K562 (cell line): ENCODE results near the gene BTBD18. TPM values are rescaled to one million over a fixed set of nuclear protein-coding genes. Genes with fewer than 3 reads are reported as not detected.

Experiments
- ARID2 ChIP-seq: fragments of 450-650 bp; IDR thresholded peaks from 2 replicates; pipeline ENCODE4 v1.6.1; 2017; ENCODE audit warnings: antibody characterized with exemption, mild to moderate bottlenecking
- BRF1 ChIP-seq: IDR thresholded peaks from 3 replicates; pipeline ENCODE4 v1.6.1; 2011; ENCODE audit warnings: borderline replicate concordance, mild to moderate bottlenecking; ENCODE audit not compliant: insufficient read length; ENCODE audit errors: extremely low read depth
- CBX5 ChIP-seq: IDR thresholded peaks from 2 replicates; pipeline ENCODE4 v1.6.1; 2014; ENCODE audit warnings: low read depth, borderline replicate concordance
- CHD4 ChIP-seq: fragments of 200-600 bp; sonication (generic); IDR thresholded peaks from 3 replicates; pipeline ENCODE4 v1.6.1; 2012; ENCODE audit warnings: low read depth, mild to moderate bottlenecking, mixed read lengths, low read length, inconsistent platforms; ENCODE audit not compliant: insufficient read depth, insufficient replicate concordance, poor library complexity, severe bottlenecking
- GATAD2A ChIP-seq: fragments of 450-650 bp; IDR thresholded peaks from 2 replicates; pipeline ENCODE4 v1.6.1; 2017
- IRF2 ChIP-seq: sonication (generic); formaldehyde crosslinking; IDR thresholded peaks from 2 replicates; pipeline ENCODE4 v1.8.1; 2022; ENCODE audit warnings: mild to moderate bottlenecking, missing genetic modification reagents
- NFYB ChIP-seq: IDR thresholded peaks from 2 replicates; pipeline ENCODE4 v1.6.1; 2011; ENCODE audit warnings: mild to moderate bottlenecking, moderate library complexity; ENCODE audit not compliant: insufficient read length; ENCODE audit errors: extremely low read depth
- PTBP1 ChIP-seq: fragments of 200-400 bp; formaldehyde crosslinking; IDR thresholded peaks from 2 replicates; pipeline ENCODE4 v1.6.1; 2017; ENCODE audit warnings: low read depth, low read length
- PYGO2 ChIP-seq: fragments of 450-650 bp; IDR thresholded peaks from 2 replicates; pipeline ENCODE4 v1.6.1; 2016; ENCODE audit warnings: mild to moderate bottlenecking, missing genetic modification characterization, moderate library complexity, missing compliant biosample characterization
- RBM22 ChIP-seq: fragments of 200-400 bp; formaldehyde crosslinking; IDR thresholded peaks from 2 replicates; pipeline ENCODE4 v1.6.1; 2018; ENCODE audit warnings: low read length, low read depth; ENCODE audit not compliant: poor library complexity, severe bottlenecking
- RBM34 ChIP-seq: fragments of 200-400 bp; formaldehyde crosslinking; IDR thresholded peaks from 2 replicates; pipeline ENCODE4 v1.6.1; 2018; ENCODE audit warnings: low read length, borderline replicate concordance; ENCODE audit not compliant: insufficient read depth
- SMARCC2 ChIP-seq: fragments of 450-650 bp; IDR thresholded peaks from 2 replicates; pipeline ENCODE4 v1.6.1; 2017; ENCODE audit warnings: antibody characterized with exemption, moderate library complexity, mild to moderate bottlenecking, low read depth
- STAG1 ChIP-seq: sonication (generic); formaldehyde crosslinking; IDR thresholded peaks from 2 replicates; pipeline ENCODE4 v1.5.0; 2020; ENCODE audit warnings: missing genetic modification reagents, borderline replicate concordance
- TCF7L2 ChIP-seq: fragments of 150-350 bp; IDR thresholded peaks from 2 replicates; pipeline ENCODE4 v1.6.1; 2016; ENCODE audit warnings: low read depth, mild to moderate bottlenecking, low read length, moderate library complexity
- TSC22D4 ChIP-seq: fragments of 450-650 bp; IDR thresholded peaks from 2 replicates; pipeline ENCODE4 v1.6.1; 2016; ENCODE audit warnings: missing genetic modification characterization, missing biosample characterization, control low read depth
- ZBTB8A ChIP-seq: fragments of 450-650 bp; IDR thresholded peaks from 2 replicates; pipeline ENCODE4 v1.6.1; 2018; ENCODE audit warnings: mild to moderate bottlenecking, moderate library complexity; ENCODE audit not compliant: partially characterized antibody
- ZFP36 ChIP-seq: fragments of 150-350 bp; IDR thresholded peaks from 2 replicates; pipeline ENCODE4 v1.6.1; 2018; ENCODE audit warnings: low read length, low read depth; ENCODE audit not compliant: partially characterized antibody
- ZNF134 ChIP-seq: fragments of 250-450 bp; sonication (Bioruptor Pico); conservative IDR thresholded peaks from 2 replicates; pipeline ENCODE4 v1.4.0; 2020
- ZNF347 ChIP-seq: fragments of 450-650 bp; formaldehyde crosslinking; IDR thresholded peaks from 2 replicates; pipeline ENCODE4 v1.4.0; 2020; ENCODE audit warnings: low read depth, mild to moderate bottlenecking, moderate library complexity
- ZNF436 ChIP-seq: fragments of 250-450, 450-650 bp; sonication (Bioruptor Pico); formaldehyde crosslinking; IDR thresholded peaks from 2 replicates; pipeline ENCODE4 v1.7.0; 2020; ENCODE audit warnings: mild to moderate bottlenecking
- ZNF583 ChIP-seq: fragments of 250-450 bp; sonication (Bioruptor Pico); IDR thresholded peaks from 2 replicates; pipeline ENCODE4 v1.4.0; 2020
- ZNF766 ChIP-seq: fragments of 200-800 bp; sonication (Bioruptor generic); conservative IDR thresholded peaks from 2 replicates; pipeline ENCODE4 v1.6.1; 2016; ENCODE audit warnings: missing genetic modification characterization, missing compliant biosample characterization
- ZNF77 ChIP-seq: fragments of 250-450 bp; sonication (Bioruptor Pico); IDR thresholded peaks from 2 replicates; pipeline ENCODE4 v1.5.0; 2020
- ZNF785 ChIP-seq: fragments of 250-450 bp; sonication (Bioruptor Pico); IDR thresholded peaks from 2 replicates; pipeline ENCODE4 v1.4.0; 2020; ENCODE audit warnings: mild to moderate bottlenecking
- ZSCAN29 ChIP-seq: fragments of 450-650 bp; IDR thresholded peaks from 2 replicates; pipeline ENCODE4 v1.6.1; 2017
- polyA plus RNA-seq, 8 experiments: library from polyadenylated mRNA; depleted of rRNA in 4 of 8; stranded (reverse) in 5 of 8; unstranded in 3 of 8; fragments of >200 nt; fragmentation: Nextera tagmentation in 2 of 8; fragmentation: Illumina TruSeq in 1 of 8; extraction: Ambion mirVana in 2 of 8; extraction: Trizol in 1 of 8; gene quantifications; 2 replicates each; pipeline versions ENCODE4 v1.2.1 to v1.2.3, GENCODE V29; 2011 to 2014; ENCODE audit warnings: inconsistent platforms in 1 of 8, missing spikeins in 1 of 8
- total RNA-seq, 7 experiments: library from RNA; depleted of rRNA in 6 of 7; stranded (reverse); fragments of >200 nt in 6 of 7; fragmentation: Illumina TruSeq in 2 of 7; extraction: Trizol in 2 of 7; gene quantifications; 2 replicates each; pipeline versions ENCODE4 v1.2.1 to v1.2.3, GENCODE V29; 2011 to 2021; ENCODE audit warnings: low replicate concordance in 1 of 7
- TF ChIP-seq, protein P1 (sequence below): IDR thresholded peaks from 2 replicates; pipeline ENCODE4 v1.6.1; 2016; ENCODE audit warnings: missing genetic modification characterization, missing compliant biosample characterization
- TF ChIP-seq, protein P2 (sequence below): sonication (generic); IDR thresholded peaks from 2 replicates; pipeline ENCODE4 v1.6.1; 2016
- TF ChIP-seq, protein P3 (sequence below): fragments of 250-450 bp; sonication (Bioruptor Pico); IDR thresholded peaks from 2 replicates; pipeline ENCODE4 v1.8.0; 2021; ENCODE audit warnings: borderline replicate concordance, mild to moderate bottlenecking, moderate library complexity; ENCODE audit not compliant: poor library complexity, severe bottlenecking

BTBD18 gene
- total and polyA plus RNA-seq, 9 of the 15 experiments (the other 6 are each of a cell fraction or from before 2014, with no cell fraction given), result 0.06 TPM; not detected in 8

DNA sequence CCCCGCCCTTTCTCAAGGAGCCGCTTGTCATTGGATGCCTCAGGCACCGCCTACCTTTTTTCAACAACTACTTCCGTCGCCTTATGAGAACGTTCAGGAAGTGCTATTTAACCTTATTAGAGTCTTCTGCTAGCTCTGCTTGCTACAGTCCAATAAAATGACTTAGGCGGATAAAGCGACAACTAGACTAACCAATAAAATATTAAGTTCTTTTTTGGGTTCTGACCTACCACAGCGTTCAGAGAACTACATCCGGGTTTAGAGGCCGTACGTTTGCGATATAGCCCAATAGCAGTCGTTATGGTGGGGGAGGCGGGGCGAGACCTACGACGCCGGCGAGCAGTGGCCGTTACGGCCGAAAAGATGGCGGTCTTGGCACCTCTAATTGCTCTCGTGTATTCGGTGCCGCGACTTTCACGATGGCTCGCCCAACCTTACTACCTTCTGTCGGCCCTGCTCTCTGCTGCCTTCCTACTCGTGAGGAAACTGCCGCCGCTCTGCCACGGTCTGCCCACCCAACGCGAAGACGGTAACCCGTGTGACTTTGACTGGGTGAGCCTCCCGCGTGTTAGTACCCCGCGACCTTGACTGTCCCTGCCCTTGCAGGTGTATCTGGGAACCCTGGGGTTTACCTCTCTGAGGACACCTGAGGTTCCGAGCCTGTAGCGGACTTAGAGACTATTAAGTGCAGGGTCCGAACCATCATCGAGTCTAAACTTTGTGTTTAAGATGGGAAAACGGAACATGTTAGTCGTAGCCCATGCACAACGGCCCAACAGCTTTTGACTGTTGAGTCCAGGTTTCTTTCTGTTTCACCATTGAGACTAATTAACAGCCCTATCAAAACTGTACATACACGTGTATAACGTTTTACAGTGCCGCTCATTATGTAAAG is 39.1 kb downstream of the BTBD18 start, which contains the start of gene TMX2 (continued):
- no peak for TF ChIP-seq ZBTB8A
- no peak for TF ChIP-seq BRF1
- TF ChIP-seq RBM22, result no peak
- TF ChIP-seq, protein P1, sequence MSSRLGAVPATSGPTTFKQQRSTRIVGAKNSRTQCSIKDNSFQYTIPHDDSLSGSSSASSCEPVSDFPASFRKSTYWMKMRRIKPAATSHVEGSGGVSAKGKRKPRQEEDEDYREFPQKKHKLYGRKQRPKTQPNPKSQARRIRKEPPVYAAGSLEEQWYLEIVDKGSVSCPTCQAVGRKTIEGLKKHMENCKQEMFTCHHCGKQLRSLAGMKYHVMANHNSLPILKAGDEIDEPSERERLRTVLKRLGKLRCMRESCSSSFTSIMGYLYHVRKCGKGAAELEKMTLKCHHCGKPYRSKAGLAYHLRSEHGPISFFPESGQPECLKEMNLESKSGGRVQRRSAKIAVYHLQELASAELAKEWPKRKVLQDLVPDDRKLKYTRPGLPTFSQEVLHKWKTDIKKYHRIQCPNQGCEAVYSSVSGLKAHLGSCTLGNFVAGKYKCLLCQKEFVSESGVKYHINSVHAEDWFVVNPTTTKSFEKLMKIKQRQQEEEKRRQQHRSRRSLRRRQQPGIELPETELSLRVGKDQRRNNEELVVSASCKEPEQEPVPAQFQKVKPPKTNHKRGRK (tag), result no peak
- no peak for TF ChIP-seq TCF7L2
- TF ChIP-seq CHD4, result no peak
- TF ChIP-seq RBM34, result no peak
- TF ChIP-seq ZNF134 (CRISPR knock-in tag), result no peak
- no peak for TF ChIP-seq IRF2 (CRISPR knock-in tag)
- TF ChIP-seq ZNF583, result 0 out of 2 replicates have a peak, but pooled peaks have one; percentile 46
- TF ChIP-seq PTBP1, result no peak
- no peak for TF ChIP-seq ZNF436 (CRISPR knock-in tag)
- peak; percentile 77 for TF ChIP-seq NFYB
- no peak for TF ChIP-seq ZSCAN29
- TF ChIP-seq PYGO2 (tag), result no peak
- TF ChIP-seq, protein P2, sequence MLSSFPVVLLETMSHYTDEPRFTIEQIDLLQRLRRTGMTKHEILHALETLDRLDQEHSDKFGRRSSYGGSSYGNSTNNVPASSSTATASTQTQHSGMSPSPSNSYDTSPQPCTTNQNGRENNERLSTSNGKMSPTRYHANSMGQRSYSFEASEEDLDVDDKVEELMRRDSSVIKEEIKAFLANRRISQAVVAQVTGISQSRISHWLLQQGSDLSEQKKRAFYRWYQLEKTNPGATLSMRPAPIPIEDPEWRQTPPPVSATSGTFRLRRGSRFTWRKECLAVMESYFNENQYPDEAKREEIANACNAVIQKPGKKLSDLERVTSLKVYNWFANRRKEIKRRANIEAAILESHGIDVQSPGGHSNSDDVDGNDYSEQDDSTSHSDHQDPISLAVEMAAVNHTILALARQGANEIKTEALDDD, result no peak
- TF ChIP-seq TSC22D4, result no peak
- no peak for TF ChIP-seq SMARCC2
- no peak for TF ChIP-seq ZNF77 (CRISPR knock-in tag)
- no peak for TF ChIP-seq GATAD2A
- TF ChIP-seq STAG1 (CRISPR knock-in tag), result no peak
- TF ChIP-seq ZFP36, result no peak
- no peak for TF ChIP-seq CBX5
- TF ChIP-seq ZNF347 (CRISPR knock-in tag), result no peak
- no peak for TF ChIP-seq ZNF785
- TF ChIP-seq, protein P3, sequence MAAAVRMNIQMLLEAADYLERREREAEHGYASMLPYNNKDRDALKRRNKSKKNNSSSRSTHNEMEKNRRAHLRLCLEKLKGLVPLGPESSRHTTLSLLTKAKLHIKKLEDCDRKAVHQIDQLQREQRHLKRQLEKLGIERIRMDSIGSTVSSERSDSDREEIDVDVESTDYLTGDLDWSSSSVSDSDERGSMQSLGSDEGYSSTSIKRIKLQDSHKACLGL (CRISPR knock-in tag), result no peak
- TF ChIP-seq ARID2, result no peak
- TF ChIP-seq ZNF766 (CRISPR knock-in tag), result no peak
